ENCODE results near the gene BLOC1S1.

DNA sequence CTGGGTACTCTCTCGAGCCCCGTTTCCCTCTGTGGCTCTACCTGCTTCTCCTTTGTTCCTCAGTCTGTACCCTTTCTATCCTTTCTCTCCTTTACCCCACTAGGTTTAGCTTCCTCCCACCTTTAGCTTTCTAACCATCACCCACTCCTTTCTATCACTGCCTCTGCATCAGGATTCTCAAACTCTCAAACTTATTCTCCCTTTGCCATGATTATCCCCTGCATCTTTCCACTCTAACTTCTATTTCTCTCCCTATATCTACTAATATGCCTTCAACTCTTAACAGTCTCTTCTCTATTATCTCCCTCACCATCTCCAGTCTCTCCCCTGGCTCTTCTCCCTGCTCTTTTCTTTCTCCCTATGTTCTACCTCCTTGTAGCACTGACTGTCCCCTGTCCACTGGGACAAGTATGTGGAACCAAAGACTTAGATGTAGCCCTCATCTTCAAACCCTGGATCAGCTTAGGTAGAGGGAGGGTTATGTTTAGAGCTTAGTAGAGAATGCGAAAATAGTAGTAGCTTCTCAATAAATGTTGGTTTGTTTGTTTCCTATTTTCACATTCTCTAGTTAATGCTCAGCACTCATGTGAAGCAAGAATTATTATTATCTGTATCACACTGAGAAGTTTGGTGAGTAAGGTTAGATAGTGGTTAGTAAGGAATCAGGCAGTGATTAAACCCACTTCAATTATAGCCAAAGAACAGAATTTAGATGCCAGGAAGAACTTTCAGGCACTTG, 30.5 kb downstream of the BLOC1S1 start:
- TF ChIP-seq POLR2AphosphoS5 (IDR thresholded peaks at IDR 0.05), result no peak
- TF ChIP-seq, protein P1, sequence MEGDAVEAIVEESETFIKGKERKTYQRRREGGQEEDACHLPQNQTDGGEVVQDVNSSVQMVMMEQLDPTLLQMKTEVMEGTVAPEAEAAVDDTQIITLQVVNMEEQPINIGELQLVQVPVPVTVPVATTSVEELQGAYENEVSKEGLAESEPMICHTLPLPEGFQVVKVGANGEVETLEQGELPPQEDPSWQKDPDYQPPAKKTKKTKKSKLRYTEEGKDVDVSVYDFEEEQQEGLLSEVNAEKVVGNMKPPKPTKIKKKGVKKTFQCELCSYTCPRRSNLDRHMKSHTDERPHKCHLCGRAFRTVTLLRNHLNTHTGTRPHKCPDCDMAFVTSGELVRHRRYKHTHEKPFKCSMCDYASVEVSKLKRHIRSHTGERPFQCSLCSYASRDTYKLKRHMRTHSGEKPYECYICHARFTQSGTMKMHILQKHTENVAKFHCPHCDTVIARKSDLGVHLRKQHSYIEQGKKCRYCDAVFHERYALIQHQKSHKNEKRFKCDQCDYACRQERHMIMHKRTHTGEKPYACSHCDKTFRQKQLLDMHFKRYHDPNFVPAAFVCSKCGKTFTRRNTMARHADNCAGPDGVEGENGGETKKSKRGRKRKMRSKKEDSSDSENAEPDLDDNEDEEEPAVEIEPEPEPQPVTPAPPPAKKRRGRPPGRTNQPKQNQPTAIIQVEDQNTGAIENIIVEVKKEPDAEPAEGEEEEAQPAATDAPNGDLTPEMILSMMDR (IDR thresholded peaks at IDR 0.05), result no peak
- TF ChIP-seq POLR2A (IDR thresholded peaks at IDR 0.05), result no peak

All from transverse colon (tissue), 4 donors.